Adrenal gland (tissue), 19 donors: ENCODE data around the gene APCDD1. TPM values are rescaled to one million over a fixed set of nuclear protein-coding genes. Genes with fewer than 3 reads are reported as not detected.

Experiments used
- DNase-seq, 7 donors: peaks; one replicate each; pipeline ENCODE4 v3.0.0-alpha.2; 2019 to 2020
- H3K27ac ChIP-seq, 5 donors: fragments of 200-600 bp; sonication (generic) in 4 of 5; 1 replicate in 3 of 5; 2 replicates in 2 of 5; pipeline versions ENCODE4 v1.5.1 to v1.8.0; 2016 to 2020; ENCODE audit warnings: mild to moderate bottlenecking in 1 of 5
- H3K27me3 ChIP-seq: fragments of 200-600 bp; 2 replicates; pipeline ENCODE4 v1.8.0; 2021
- H3K36me3 ChIP-seq, 2 donors: fragments of 200-600 bp; replicated peaks in 1 of 2; 1 replicate in 1 of 2; 2 replicates in 1 of 2; pipeline versions ENCODE4 v1.5.1 to v1.8.0; 2018 to 2022
- H3K4me1 ChIP-seq, 2 donors: fragments of 200-600 bp; replicated peaks in 1 of 2; 1 replicate in 1 of 2; 2 replicates in 1 of 2; pipeline versions ENCODE4 v1.5.1 to v1.8.0; 2018 to 2021
- H3K4me3 ChIP-seq, 4 donors: fragments of 200-600 bp; sonication (generic) in 3 of 4; one replicate each; pipeline ENCODE4 v1.5.1; 2016 to 2018
- H3K9me3 ChIP-seq, 3 donors: fragments of 200-600 bp; sonication (generic) in 1 of 3; replicated peaks in 1 of 3; 1 replicate in 2 of 3; 2 replicates in 1 of 3; pipeline versions ENCODE4 v1.5.1 to v1.8.0; 2016 to 2021
- CTCF ChIP-seq, 6 experiments: fragments of 450-650 bp in 4 of 6; fragments of 200-600 bp in 2 of 6; sonication (generic) in 1 of 6; IDR thresholded peaks; 1 replicate in 5 of 6; 2 replicates in 1 of 6; pipeline versions ENCODE4 v1.5.1 to v1.8.0; 2016 to 2021; ENCODE audit warnings: antibody characterized with exemption in 6 of 6, mild to moderate bottlenecking in 2 of 6, moderate library complexity in 1 of 6
- POLR2A ChIP-seq, 2 donors: fragments of 450-650 bp; IDR thresholded peaks; one replicate each; pipeline ENCODE4 v1.6.1; 2017; ENCODE audit warnings: antibody characterized with exemption in 2 of 2, mild to moderate bottlenecking in 2 of 2, moderate library complexity in 1 of 2
- WGBS, 4 donors: extraction: QIAGEN DNeasy Blood & Tissue Kit in 2 of 4; methylation state at CpG; one replicate each; pipeline versions ENCODE4 v1.1.5 to v1.1.7; 2013 to 2017; 5-methylcytosine and 5-hydroxymethylcytosine counted together
- intact Hi-C, 2 donors: fragments of 100-400 bp; cut with DNase I; formaldehyde crosslinking; loops; one replicate each; pipeline versions ENCODE4 v1.14.1 to v1.15.0; 2022 to 2023
- long read RNA-seq, 10 donors: library from polyadenylated mRNA in 3 of 10; unstranded in 2 of 10; stranded (forward) in 1 of 10; transcript quantifications; one replicate each; pipeline ENCODE4 v2.0.0 and lab custom pipeline, GENCODE V29; 2021 to 2026
- polyA plus RNA-seq, 3 donors: library from polyadenylated mRNA; stranded (reverse); fragments of 200-250 nt in 2 of 3; fragments of 350-450 nt in 1 of 3; fragmentation: Illumina TruSeq in 1 of 3; extraction: RNeasy Lipid Tissue Mini Kit (QIAGEN cat#74804) in 1 of 3; gene quantifications; one replicate each; pipeline ENCODE4 v1.2.3, GENCODE V29; 2013 to 2014
- total RNA-seq, 9 donors: library from RNA; depleted of rRNA in 4 of 9; stranded (reverse); fragments of >200 nt in 4 of 9; fragments of 120-200 nt in 1 of 9; fragmentation: NEBNext Ultra II Directional in 1 of 9; extraction: Animal tissue kit (Norgen Biotek cat#: 25700) in 1 of 9; gene quantifications; one replicate each; pipeline versions ENCODE4 v1.1.0 to v1.2.4, GENCODE V29; 2013 to 2023
- donor health status: healthy with polysubstance abuse.
- donor health status: Bipolar disorder and iron deficiency.
- donor health status: DM: yes; HTN: yes; CAD: no.
- donor health status: DM: no; HTN: no; CAD: no.
- donor health status: DM: no; HTN: no; CAD: no.
- donor health status: DM: yes; HTN: yes; CAD: no.

The APCDD1 gene
- total RNA-seq = 10 to 100 TPM in 7 of 9 donors, 1 to 10 TPM in 2; 7.1 to 62.2 (median 27.7) TPM
- 10 to 100 TPM; 13.1 to 18.3 (median 13.1) TPM for polyA plus RNA-seq
- long read RNA-seq, donor 1, partial matches to known transcripts = 0 of 1 reads
- long read RNA-seq, donor 1, other reads (novel, unspliced or antisense) = 0 of 1 reads
- long read RNA-seq, donor 2 = 0 reads
- long read RNA-seq, donor 3 = 0 reads
- long read RNA-seq, donor 4, partial matches to known transcripts = 1 of 2 reads
- long read RNA-seq, donor 4, other reads (novel, unspliced or antisense) = 1 of 2 reads
- long read RNA-seq, donor 5, transcript APCDD1-201 (5 exons, 3,809 nt) = major isoform, 44 of 50 reads
- long read RNA-seq, donor 5, partial matches to known transcripts = 4 of 50 reads
- long read RNA-seq, donor 5, other reads (novel, unspliced or antisense) = 2 of 50 reads
- long read RNA-seq, donor 6, partial matches to known transcripts = 3 of 4 reads
- long read RNA-seq, donor 6, other reads (novel, unspliced or antisense) = 0 of 4 reads
- long read RNA-seq, donor 7, partial matches to known transcripts = 0 of 1 reads
- long read RNA-seq, donor 7, other reads (novel, unspliced or antisense) = 0 of 1 reads
- long read RNA-seq, donor 8, partial matches to known transcripts = 0 of 1 reads
- long read RNA-seq, donor 8, other reads (novel, unspliced or antisense) = 0 of 1 reads
- long read RNA-seq, donor 9, partial matches to known transcripts = 5 of 7 reads
- long read RNA-seq, donor 9, other reads (novel, unspliced or antisense) = 0 of 7 reads
- long read RNA-seq, donor 10, partial matches to known transcripts = 0 of 2 reads
- long read RNA-seq, donor 10, other reads (novel, unspliced or antisense) = 0 of 2 reads

- Histone ChIP-seq H3K27ac (peak within 1 kb of the TSS in 4 of 5 donors; percentile 54 to 92 (median 81)), H3K36me3 (no peaks in the 10 kb centered on the region), H3K27me3 (no peaks in the 10 kb centered on the region), H3K4me3 (peak within 1 kb of the TSS in 3 of 4 donors; percentile 38 to 66 (median 41)), H3K9me3 (no peaks in the 10 kb centered on the region), H3K4me1 (peaks cover 3 to 25% of the 10 kb centered on the region in 2 donors)
- TF ChIP-seq POLR2A (IDR thresholded peaks at IDR 0.05) = peak in 1 of 2 donors; percentile 73
- TF ChIP-seq CTCF (IDR thresholded peaks at IDR 0.05) = no peak
- peak; percentile 47 to 78 (median 72) for DNase-seq
- WGBS, 4 donors = 11 to 15% (median 13%) methylated on average over 19 to 64 of the region's 64 CpGs
- intact Hi-C loops = no loop called here
These were observed at the start of gene APCDD1 for GRCh38 chr18:10453806-10454680. TSS of gene APCDD1 (plus strand) at chr18:10454635. CDS start at chr18:10454982, 347 bp downstream.

- no peaks in the 10 kb centered on the region for H3K27me3 ChIP-seq
- no peaks in the 10 kb centered on the region for H3K9me3 ChIP-seq
- H3K27ac ChIP-seq = no peak overlapping the region
- no peaks in the 10 kb centered on the region for H3K4me1 ChIP-seq
- DNase-seq = no peak
- intact Hi-C loops = no loop called here
- 77 to 87% (median 83%) methylated on average over 10 of the region's 10 CpGs for WGBS, 4 donors
- TF ChIP-seq POLR2A (IDR thresholded peaks at IDR 0.05) (no peak), CTCF (IDR thresholded peaks at IDR 0.05) (no peak)
- no peaks in the 10 kb centered on the region for H3K36me3 ChIP-seq
- H3K4me3 ChIP-seq = no peak overlapping the region
These were observed 49.4 kb upstream of the APCDD1 start for GRCh38 chr18:10405014-10405493.

- Histone ChIP-seq H3K27ac (no peak overlapping the region), H3K27me3 (no peaks in the 10 kb centered on the region), H3K4me1 (no peaks in the 10 kb centered on the region), H3K9me3 (no peaks in the 10 kb centered on the region), H3K4me3 (no peak overlapping the region), H3K36me3 (no peaks in the 10 kb centered on the region)
- WGBS, 4 donors = 67 to 78% (median 73%) methylated on average over 16 of the region's 16 CpGs
- intact Hi-C loops = no loop called here
- TF ChIP-seq CTCF (IDR thresholded peaks at IDR 0.05) (no peak), POLR2A (IDR thresholded peaks at IDR 0.05) (no peak)
- DNase-seq = no peak
These were observed 48.4 kb upstream of the APCDD1 start for GRCh38 chr18:10405816-10406663.
